ENCODE measurements around the gene SCAMP4.

Gene SCAMP4

GRCh38 chr19:1905110-1905862 is at the start of gene SCAMP4, which contains the start of gene ADAT3:
Gene SCAMP4, plus strand, starts transcription at chr19:1905399. Its CDS starts 9,621 bp downstream, at chr19:1915020.
Gene ADAT3, plus strand, starts transcription at chr19:1905399. Its CDS starts 6,649 bp downstream, at chr19:1912048.
- peak; percentile 99 for DNase-seq

- peak; percentile 70 for DNase-seq
These were observed 49.4 kb upstream of the SCAMP4 start for GRCh38 chr19:1855828-1856255.

- no peak for DNase-seq
These were observed 48.9 kb upstream of the SCAMP4 start for GRCh38 chr19:1856345-1856697.

GRCh38 chr19:1856698-1857603 is 48.2 kb upstream of the SCAMP4 start:
- DNase-seq = peak; percentile 82

- peak; percentile 44 for DNase-seq
These were observed 47.4 kb upstream of the SCAMP4 start for GRCh38 chr19:1857648-1858326.

GRCh38 chr19:1858412-1859081 is 46.7 kb upstream of the SCAMP4 start:
- DNase-seq = peak; percentile 86

GRCh38 chr19:1859331-1859781 is 45.8 kb upstream of the SCAMP4 start:
- DNase-seq = peak; percentile 67

GRCh38 chr19:1860042-1860775 is 45.0 kb upstream of the SCAMP4 start:
- DNase-seq = peak; percentile 85

- peak; percentile 21 for DNase-seq
These were observed 44.2 kb upstream of the SCAMP4 start for GRCh38 chr19:1860821-1861598.

- peak; percentile 17 for DNase-seq
These were observed 43.6 kb upstream of the SCAMP4 start for GRCh38 chr19:1861599-1862031.

GRCh38 chr19:1862068-1862423 is 43.2 kb upstream of the SCAMP4 start:
- DNase-seq = no peak

- DNase-seq = peak; percentile 82
These were observed 42.5 kb upstream of the SCAMP4 start for GRCh38 chr19:1862424-1863327.

- no peak for DNase-seq
These were observed 41.9 kb upstream of the SCAMP4 start, which contains the start of gene KLF16 for GRCh38 chr19:1863328-1863637. Gene KLF16, minus strand, starts transcription at chr19:1863579. Its CDS starts 82 bp downstream, at chr19:1863497.

- peak; percentile 96 for DNase-seq
These were observed 41.3 kb upstream of the SCAMP4 start for GRCh38 chr19:1863638-1864479.

- DNase-seq = peak; percentile 87
These were observed 40.6 kb upstream of the SCAMP4 start for GRCh38 chr19:1864480-1865171.

- peak; percentile 15 for DNase-seq
These were observed 39.8 kb upstream of the SCAMP4 start for GRCh38 chr19:1865172-1866010.

GRCh38 chr19:1866693-1867348 is 38.4 kb upstream of the SCAMP4 start:
- no peak for DNase-seq

Data from hematopoietic multipotent progenitor cell treated with erythropoietin and hydrocortisone succinate and interleukin-3 and kit ligand, for 6 days (in vitro differentiated cells).